HL-60 (cell line): Measurements from ENCODE around the gene ITPA.

Source experiments
- CTCF ChIP-seq: IDR thresholded peaks from one replicate; pipeline ENCODE4 v1.5.1; 2011; ENCODE audit warnings: low read length, control low read depth, inconsistent platforms; ENCODE audit not compliant: insufficient read depth
- GABPA ChIP-seq: IDR thresholded peaks from 2 replicates; pipeline ENCODE4 v1.6.1; 2012; ENCODE audit warnings: low read depth
- POLR2AphosphoS5 ChIP-seq: IDR thresholded peaks from 2 replicates; pipeline ENCODE4 v1.6.1; 2012; ENCODE audit warnings: low read depth
- REST ChIP-seq: IDR thresholded peaks from 2 replicates; pipeline ENCODE4 v1.6.1; 2012; ENCODE audit warnings: low read depth; ENCODE audit not compliant: insufficient replicate concordance

- TF ChIP-seq POLR2AphosphoS5 (no peak), CTCF (no peak), REST (no peak), GABPA (no peak)
These were observed 40.8 kb downstream of the ITPA start for GRCh38 chr20:3250091-3250504.
